IPS DF 6.9 (cell line): Measurements from ENCODE around the gene ITPR3.

ENCODE experiments used
- DNase-seq: peaks from one replicate; pipeline ENCODE4 v3.0.0-alpha.2; 2013; ENCODE audit warnings: low read depth, low spot score
- H3K27ac ChIP-seq: one replicate; pipeline ENCODE4 v1.5.1; 2013; ENCODE audit warnings: low read length, control low read depth
- H3K27me3 ChIP-seq: 2 replicates; pipeline ENCODE4 v1.6.1; 2013; ENCODE audit warnings: mild to moderate bottlenecking, low read length; ENCODE audit not compliant: control insufficient read depth, insufficient read depth
- H3K36me3 ChIP-seq: 2 replicates; pipeline ENCODE4 v1.6.1; 2013; ENCODE audit warnings: low read length; ENCODE audit not compliant: control insufficient read depth, insufficient read depth
- H3K4me1 ChIP-seq: 2 replicates; pipeline ENCODE4 v1.6.1; 2013; ENCODE audit warnings: low read length; ENCODE audit not compliant: control insufficient read depth, insufficient read depth
- H3K4me3 ChIP-seq: 2 replicates; pipeline ENCODE4 v1.5.1; 2013; ENCODE audit warnings: mild to moderate bottlenecking, low read length
- H3K9me3 ChIP-seq: 2 replicates; pipeline ENCODE4 v1.6.1; 2013; ENCODE audit warnings: low read length, inconsistent platforms; ENCODE audit not compliant: control insufficient read depth, insufficient read depth
- WGBS: extraction: QIAGEN DNeasy Blood & Tissue Kit; methylation state at CpG from one replicate; pipeline ENCODE4 v1.1.7; 2013; ENCODE audit warnings: mixed read lengths, missing lambda C conversion rate; ENCODE audit not compliant: insufficient read length, insufficient coverage; 5-methylcytosine and 5-hydroxymethylcytosine counted together

Gene ITPR3

GRCh38 chr6:33686225-33686924 is 65.3 kb downstream of the ITPR3 start:
- DNase-seq, result no peak
- no peaks in the 10 kb centered on the region for H3K9me3 ChIP-seq
- H3K27ac ChIP-seq, result no peak overlapping the region
- no CpG with 5 or more reads among the region's 6 CpGs for WGBS
- H3K27me3 ChIP-seq, result no peaks in the 10 kb centered on the region
- no peaks in the 10 kb centered on the region for H3K4me1 ChIP-seq
- H3K36me3 ChIP-seq, result peaks cover 65% of the 10 kb centered on the region
- H3K4me3 ChIP-seq, result no peak overlapping the region

GRCh38 chr6:33686981-33687975 is 66.2 kb downstream of the ITPR3 start:
- peaks cover 66% of the 10 kb centered on the region for H3K36me3 ChIP-seq
- H3K4me1 ChIP-seq, result no peaks in the 10 kb centered on the region; the same call in 1 of the 2 replicates
- DNase-seq, result no peak
- no peaks in the 10 kb centered on the region for H3K27me3 ChIP-seq
- WGBS, result no CpG with 5 or more reads among the region's 27 CpGs
- no peak overlapping the region for H3K27ac ChIP-seq
- H3K4me3 ChIP-seq, result no peak overlapping the region
- no peaks in the 10 kb centered on the region for H3K9me3 ChIP-seq

- H3K27me3 ChIP-seq, result no peaks in the 10 kb centered on the region
- no peaks in the 10 kb centered on the region; the same call in 1 of the 2 replicates for H3K4me1 ChIP-seq
- no CpG with 5 or more reads among the region's 20 CpGs for WGBS
- H3K36me3 ChIP-seq, result peaks cover 67% of the 10 kb centered on the region
- no peaks in the 10 kb centered on the region for H3K9me3 ChIP-seq
- no peak overlapping the region for H3K4me3 ChIP-seq
- H3K27ac ChIP-seq, result no peak overlapping the region
- no peak for DNase-seq
Measured at GRCh38 chr6:33688006-33688405, 66.9 kb downstream of the ITPR3 start.

GRCh38 chr6:33688451-33689147 is 67.5 kb downstream of the ITPR3 start:
- WGBS, result no CpG with 5 or more reads among the region's 25 CpGs
- peaks cover 70% of the 10 kb centered on the region for H3K36me3 ChIP-seq
- no peaks in the 10 kb centered on the region; the same call in 1 of the 2 replicates for H3K4me1 ChIP-seq
- no peaks in the 10 kb centered on the region for H3K27me3 ChIP-seq
- no peak overlapping the region for H3K4me3 ChIP-seq
- H3K9me3 ChIP-seq, result no peaks in the 10 kb centered on the region
- H3K27ac ChIP-seq, result no peak overlapping the region
- no peak for DNase-seq

GRCh38 chr6:33689148-33689494 is 68.0 kb downstream of the ITPR3 start:
- Histone ChIP-seq H3K4me1 (no peaks in the 10 kb centered on the region; the same call in 1 of the 2 replicates), H3K36me3 (peaks cover 69% of the 10 kb centered on the region), H3K27me3 (no peaks in the 10 kb centered on the region), H3K4me3 (no peak overlapping the region), H3K27ac (no peak overlapping the region), H3K9me3 (no peaks in the 10 kb centered on the region)
- WGBS, result no CpG with 5 or more reads among the region's 12 CpGs
- DNase-seq, result no peak

GRCh38 chr6:33689879-33690278 is 68.8 kb downstream of the ITPR3 start:
- Histone ChIP-seq H3K9me3 (no peaks in the 10 kb centered on the region), H3K27me3 (no peaks in the 10 kb centered on the region)
- no CpG with 5 or more reads among the region's 10 CpGs for WGBS

GRCh38 chr6:33690766-33691165 is 69.6 kb downstream of the ITPR3 start:
- peaks cover 64% of the 10 kb centered on the region for H3K36me3 ChIP-seq
- H3K9me3 ChIP-seq, result no peaks in the 10 kb centered on the region
- no peak overlapping the region for H3K27ac ChIP-seq
- WGBS, result no CpG with 5 or more reads among the region's 13 CpGs
- H3K4me1 ChIP-seq, result no peaks in the 10 kb centered on the region; the same call in 1 of the 2 replicates
- H3K4me3 ChIP-seq, result no peak overlapping the region
- no peaks in the 10 kb centered on the region for H3K27me3 ChIP-seq
- no peak for DNase-seq

More at GRCh38 chr6:33689879-33690278, 68.8 kb downstream of the ITPR3 start:
- no peak overlapping the region for H3K27ac ChIP-seq
- H3K4me1 ChIP-seq, result no peaks in the 10 kb centered on the region; the same call in 1 of the 2 replicates
- no peak overlapping the region for H3K4me3 ChIP-seq
- H3K36me3 ChIP-seq, result peaks cover 65% of the 10 kb centered on the region
- DNase-seq, result no peak

GRCh38 chr6:33691456-33692077 is 70.4 kb downstream of the ITPR3 start:
- Histone ChIP-seq H3K9me3 (no peaks in the 10 kb centered on the region), H3K27ac (no peak overlapping the region), H3K27me3 (no peaks in the 10 kb centered on the region), H3K4me3 (no peak overlapping the region), H3K4me1 (no peaks in the 10 kb centered on the region; the same call in 1 of the 2 replicates), H3K36me3 (peaks cover 61% of the 10 kb centered on the region)
- no CpG with 5 or more reads among the region's 15 CpGs for WGBS
- no peak for DNase-seq

- Histone ChIP-seq H3K36me3 (peaks cover 59% of the 10 kb centered on the region), H3K4me1 (no peaks in the 10 kb centered on the region; the same call in 1 of the 2 replicates), H3K27me3 (no peaks in the 10 kb centered on the region), H3K27ac (no peak overlapping the region), H3K9me3 (no peaks in the 10 kb centered on the region), H3K4me3 (no peak overlapping the region)
- no CpG with 5 or more reads among the region's 12 CpGs for WGBS
- no peak for DNase-seq
Measured at GRCh38 chr6:33692078-33692759, 71.1 kb downstream of the ITPR3 start.
